Calu3 (cell line): Measurements from ENCODE around the gene LMTK3. TPM values are rescaled to one million over a fixed set of nuclear protein-coding genes. Genes with fewer than 3 reads are reported as not detected.

Source experiments
- BruUV-seq: library from RNA; stranded (reverse); fragments of 400-500 nt; replicated peaks from 2 replicates; lab custom pipeline; 2021; lab: Mats Ljungman, UMichigan
- CTCF ChIA-PET: fragments of 300-600 bp; sonication (Branson Sonifier 250); formaldehyde crosslinking; loops from one replicate; lab custom pipeline; 2022; ENCODE audit warnings: antibody characterized with exemption; lab: Charles Lee
- DNase-seq: peaks from one replicate; pipeline ENCODE4 v3.0.0; 2022
- H3K27ac Mint-ChIP-seq: one replicate; pipeline ENCODE4 v1.8.0; 2022; ENCODE audit warnings: mixed read lengths; ENCODE audit not compliant: unreplicated experiment
- H3K27me3 Mint-ChIP-seq: one replicate; pipeline ENCODE4 v1.8.0; 2022; ENCODE audit warnings: mixed read lengths; ENCODE audit not compliant: unreplicated experiment
- H3K36me3 Mint-ChIP-seq: one replicate; pipeline ENCODE4 v1.8.0; 2022; ENCODE audit warnings: mild to moderate bottlenecking, moderate library complexity, mixed read lengths; ENCODE audit not compliant: insufficient read depth, unreplicated experiment
- H3K4me1 Mint-ChIP-seq: one replicate; pipeline ENCODE4 v1.8.0; 2022; ENCODE audit warnings: mild to moderate bottlenecking, low read depth, mixed read lengths; ENCODE audit not compliant: unreplicated experiment
- H3K4me3 Mint-ChIP-seq: one replicate; pipeline ENCODE4 v1.8.0; 2022; ENCODE audit warnings: mild to moderate bottlenecking, low read depth, moderate library complexity, mixed read lengths; ENCODE audit not compliant: unreplicated experiment
- H3K9me3 Mint-ChIP-seq: one replicate; pipeline ENCODE4 v1.8.0; 2022; ENCODE audit warnings: low read depth, mixed read lengths; ENCODE audit not compliant: unreplicated experiment
- CTCF ChIP-seq: fragments of 200-600 bp; IDR thresholded peaks from one replicate; pipeline ENCODE4 v1.8.0; 2022; ENCODE audit warnings: antibody characterized with exemption; ENCODE audit not compliant: unreplicated experiment
- intact Hi-C: fragments of 100-400 bp; cut with micrococcal nuclease; formaldehyde crosslinking; loops from one replicate; pipeline ENCODE4 v1.10.0; 2022; ENCODE audit not compliant: unreplicated experiment
- total RNA-seq: library from RNA; stranded (reverse); gene quantifications from 2 replicates; pipeline ENCODE4 v1.2.3, GENCODE V29; 2022

The LMTK3 gene
- total RNA-seq, 1 experiment from 2014 or later, result 1.0 TPM

GRCh38 chr19:48444129-48444935, 67.3 kb downstream of the LMTK3 start:
- Mint-ChIP-seq H3K27me3 (peaks cover 39% of the 10 kb centered on the region), H3K36me3 (peaks cover 48% of the 10 kb centered on the region), H3K4me1 (peaks cover 16% of the 10 kb centered on the region), H3K27ac (peak overlapping the region; percentile 97), H3K9me3 (no peaks in the 10 kb centered on the region), H3K4me3 (peak overlapping the region; percentile 99)
- DNase-seq, result no peak
- CTCF ChIA-PET, result interaction anchor here (0.6 to 2.5 kb wide), 6 partner anchors 18 to 140 kb away, joined by 3 to 27 read pairs (median 6); partner anchors contain the start of gene KDELR1
- intact Hi-C loops, result no loop called here
- TF ChIP-seq CTCF, result no peak
- no TSS peak for BruUV-seq

- peaks cover 45% of the 10 kb centered on the region for H3K36me3 Mint-ChIP-seq
- CTCF ChIA-PET, result interaction anchor here (0.5 to 1.4 kb wide), 5 partner anchors 19 to 208 kb away, joined by 3 to 4 read pairs (median 3); partner anchors contain the start of gene KDELR1
- peak overlapping the region; percentile 99 for H3K4me3 Mint-ChIP-seq
- BruUV-seq, result no TSS peak
- TF ChIP-seq CTCF, result no peak
- no peak for DNase-seq
- intact Hi-C loops, result no loop called here
- H3K9me3 Mint-ChIP-seq, result no peaks in the 10 kb centered on the region
- H3K4me1 Mint-ChIP-seq, result peaks cover 16% of the 10 kb centered on the region
- H3K27me3 Mint-ChIP-seq, result peaks cover 39% of the 10 kb centered on the region
- peak overlapping the region; percentile 97 for H3K27ac Mint-ChIP-seq
Observed at GRCh38 chr19:48443731-48444128, 67.9 kb downstream of the LMTK3 start.

GRCh38 chr19:48443256-48443655, 68.4 kb downstream of the LMTK3 start:
- H3K4me1 Mint-ChIP-seq, result peaks cover 16% of the 10 kb centered on the region
- BruUV-seq, result no TSS peak
- peaks cover 39% of the 10 kb centered on the region for H3K27me3 Mint-ChIP-seq
- H3K9me3 Mint-ChIP-seq, result no peaks in the 10 kb centered on the region
- intact Hi-C loops, result no loop called here
- H3K36me3 Mint-ChIP-seq, result peaks cover 41% of the 10 kb centered on the region
- peak; percentile 43 for DNase-seq
- no peak overlapping the region for H3K4me3 Mint-ChIP-seq
- TF ChIP-seq CTCF, result no peak
- CTCF ChIA-PET, result interaction anchor here (0.5 to 1.4 kb wide), 5 partner anchors 19 to 207 kb away, joined by 3 to 4 read pairs (median 3); partner anchors contain the start of gene KDELR1
- no peak overlapping the region for H3K27ac Mint-ChIP-seq

GRCh38 chr19:48442116-48443035, 69.3 kb downstream of the LMTK3 start:
- TF ChIP-seq CTCF, result no peak
- intact Hi-C loops, result no loop called here
- Mint-ChIP-seq H3K9me3 (no peaks in the 10 kb centered on the region), H3K4me1 (peaks cover 16% of the 10 kb centered on the region), H3K27ac (no peak overlapping the region), H3K4me3 (peak overlapping the region; percentile 42), H3K27me3 (peaks cover 47% of the 10 kb centered on the region), H3K36me3 (peaks cover 34% of the 10 kb centered on the region)
- DNase-seq, result no peak
- BruUV-seq, result no TSS peak
- CTCF ChIA-PET, result interaction anchor here (1.1 to 1.4 kb wide), 2 partner anchors 27 to 51 kb away, joined by 3 read pairs; partner anchors contain the start of gene KDELR1
